K562 (cell line): Measurements from ENCODE around the gene DDAH1. TPM values are rescaled to one million over a fixed set of nuclear protein-coding genes. Genes with fewer than 3 reads are reported as not detected.

ENCODE experiments used
- ATAC-seq: fragments of 200-7000 bp; cut with Tn5 transposase; 3 replicates; pipeline ENCODE4 v1.9.1; 2020; ENCODE audit warnings: moderate library complexity
- BruUV-seq: library from RNA; stranded (reverse); fragments of 400-500 nt; replicated peaks from 2 replicates; lab custom pipeline; 2021; lab: Mats Ljungman, UMichigan
- CTCF ChIA-PET: fragments of 300-600 bp; formaldehyde crosslinking; extraction: SDS; loops from one replicate; lab custom pipeline; 2021; ENCODE audit warnings: low intra/inter-chr PET ratio; lab: Yijun Ruan, JAX
- POLR2A ChIA-PET: fragments of 300-600, 350-650 bp; sonication (Branson Sonifier 250); formaldehyde crosslinking; extraction: SDS; loops from one replicate; lab custom pipeline; 2021; ENCODE audit warnings: antibody characterized with exemption, inconsistent platforms; lab: Yijun Ruan, JAX
- DNase-seq, 4 experiments: peaks; one replicate each; pipeline versions ENCODE4 v3.0.0 to v3.0.0-alpha.2; 2011 to 2018; ENCODE audit warnings: low spot score in 3 of 4, mixed read lengths in 3 of 4; ENCODE audit errors: extremely low read depth in 1 of 4
- FAIRE-seq: peaks from 2 replicates; lab custom pipeline; 2011; peaks lifted over from hg19 to GRCh38; lab: Jason Lieb, UNC
- H2AFZ ChIP-seq: 2 replicates; pipeline ENCODE4 v1.6.0; 2011; ENCODE audit warnings: low read depth, low read length, control low read depth, inconsistent platforms
- H3K27ac ChIP-seq: fragments of 200-600 bp; 3 replicates; pipeline ENCODE4 v1.8.0; 2011; ENCODE audit warnings: low read depth, mild to moderate bottlenecking, control low read depth, inconsistent platforms, low read length, moderate library complexity, mixed read lengths; ENCODE audit errors: extremely low read depth
- H3K27me3 ChIP-seq, 2 experiments: fragments of 300-600 bp in 1 of 2; 2 replicates in 1 of 2; 3 replicates in 1 of 2; pipeline versions ENCODE4 v1.6.0 to v1.8.0; 2011; ENCODE audit warnings: inconsistent platforms in 2 of 2, low read length in 2 of 2, mild to moderate bottlenecking in 1 of 2, mixed read lengths in 1 of 2, moderate library complexity in 1 of 2; ENCODE audit not compliant: control insufficient read depth in 2 of 2, insufficient read depth in 2 of 2
- H3K36me3 ChIP-seq: fragments of 300-600 bp; 3 replicates; pipeline ENCODE4 v1.8.0; 2011; ENCODE audit warnings: mild to moderate bottlenecking, low read length, inconsistent platforms; ENCODE audit not compliant: control insufficient read depth, insufficient read depth
- H3K4me1 ChIP-seq, 2 experiments: fragments of 200-600 bp in 1 of 2; replicated peaks in 1 of 2; 2 replicates in 1 of 2; 3 replicates in 1 of 2; pipeline versions ENCODE4 v1.5.1 to v1.8.0; 2011; ENCODE audit warnings: inconsistent platforms in 2 of 2, low read length in 2 of 2, mild to moderate bottlenecking in 1 of 2, mixed read lengths in 1 of 2, moderate library complexity in 1 of 2; ENCODE audit not compliant: control insufficient read depth in 2 of 2, insufficient read depth in 2 of 2
- H3K4me2 ChIP-seq: 2 replicates; pipeline ENCODE4 v1.6.1; 2011; ENCODE audit warnings: low read length, control low read depth, inconsistent platforms, mixed read lengths; ENCODE audit not compliant: insufficient read depth
- H3K4me3 ChIP-seq: fragments of 200-600 bp; sonication (generic), shearing (Covaris generic); 2 replicates; pipeline ENCODE4 v1.5.1; 2016; ENCODE audit warnings: control low read depth, inconsistent platforms
- H3K79me2 ChIP-seq: fragments of 200-600 bp; 3 replicates; pipeline ENCODE4 v1.8.0; 2011; ENCODE audit warnings: low read length, inconsistent platforms; ENCODE audit not compliant: control insufficient read depth, insufficient read depth
- H3K9ac ChIP-seq, 2 experiments: 2 replicates each; pipeline versions ENCODE4 v1.6.0 to v1.6.1; 2011; ENCODE audit warnings: low read depth in 2 of 2, low read length in 2 of 2, control low read depth in 1 of 2, inconsistent platforms in 1 of 2, mild to moderate bottlenecking in 1 of 2, mixed read lengths in 1 of 2; ENCODE audit not compliant: insufficient read depth in 1 of 2
- H3K9me1 ChIP-seq: one replicate; pipeline ENCODE4 v1.6.0; 2011; ENCODE audit warnings: inconsistent platforms, mild to moderate bottlenecking, low read length, moderate library complexity; ENCODE audit not compliant: control insufficient read depth, insufficient read depth
- H3K9me3 ChIP-seq: replicated peaks from 2 replicates; pipeline ENCODE4 v1.5.1; 2011; ENCODE audit warnings: low read depth, low read length, inconsistent platforms; ENCODE audit not compliant: control insufficient read depth, insufficient read depth
- H4K20me1 ChIP-seq: replicated peaks from 2 replicates; pipeline ENCODE4 v1.6.1; 2011; ENCODE audit warnings: low read length, inconsistent platforms, mixed read lengths; ENCODE audit not compliant: control insufficient read depth, insufficient read depth
- EP300 ChIP-seq: IDR thresholded peaks from 2 replicates; pipeline ENCODE4 v1.6.1; 2012; ENCODE audit warnings: low read length, improper control_type of control experiment
- IFI16 ChIP-seq: fragments of 250-450 bp; sonication (Bioruptor Pico); IDR thresholded peaks from 2 replicates; pipeline ENCODE4 v2.1.2; 2022; ENCODE audit warnings: mild to moderate bottlenecking, inconsistent platforms
- PHF8 ChIP-seq: fragments of 200-600 bp; sonication (generic); IDR thresholded peaks from 2 replicates; pipeline ENCODE4 v1.6.1; 2012; ENCODE audit warnings: mixed run types, mild to moderate bottlenecking, inconsistent platforms, low read length, moderate library complexity, borderline replicate concordance
- PTBP1 ChIP-seq: fragments of 200-400 bp; formaldehyde crosslinking; IDR thresholded peaks from 2 replicates; pipeline ENCODE4 v1.6.1; 2017; ENCODE audit warnings: low read depth, low read length
- WGBS: fragments of 100-300 bp; shearing (Covaris generic); methylation state at CpG from one replicate; pipeline ENCODE4 v1.1.6; 2016; ENCODE audit warnings: low coverage, mixed read lengths; ENCODE audit not compliant: insufficient coverage; ENCODE audit errors: missing lambda C conversion rate; 5-methylcytosine and 5-hydroxymethylcytosine counted together
- in situ Hi-C: fragments of 300-500 bp; cut with MboI; formaldehyde crosslinking; loops from 4 replicates; pipeline ENCODE4 v1.15.0; 2018; ENCODE audit warnings: inconsistent platforms, mixed read lengths
- intact Hi-C: fragments of 100-400 bp; cut with micrococcal nuclease; formaldehyde crosslinking; loops from 2 replicates; pipeline ENCODE4 v1.14.2; 2022
- polyA plus RNA-seq, 8 experiments: library from polyadenylated mRNA; depleted of rRNA in 4 of 8; stranded (reverse) in 5 of 8; unstranded in 3 of 8; fragments of >200 nt; fragmentation: Nextera tagmentation in 2 of 8; fragmentation: Illumina TruSeq in 1 of 8; extraction: Ambion mirVana in 2 of 8; extraction: Trizol in 1 of 8; gene quantifications; 2 replicates each; pipeline versions ENCODE4 v1.2.1 to v1.2.3, GENCODE V29; 2011 to 2014; ENCODE audit warnings: inconsistent platforms in 1 of 8, missing spikeins in 1 of 8
- total RNA-seq, 7 experiments: library from RNA; depleted of rRNA in 6 of 7; stranded (reverse); fragments of >200 nt in 6 of 7; fragmentation: Illumina TruSeq in 2 of 7; extraction: Trizol in 2 of 7; gene quantifications; 2 replicates each; pipeline versions ENCODE4 v1.2.1 to v1.2.3, GENCODE V29; 2011 to 2021; ENCODE audit warnings: low replicate concordance in 1 of 7

DDAH1 gene
- total and polyA plus RNA-seq, 9 of the 15 experiments (the other 6 are each of a cell fraction or from before 2014, with no cell fraction given): 0.04 to 0.24 (median 0.10) TPM

- no peaks in the 10 kb centered on the region for H3K9me1 ChIP-seq
- H4K20me1 ChIP-seq: no peaks in the 10 kb centered on the region
- no peak overlapping the region for H2AFZ ChIP-seq
- H3K9ac ChIP-seq: no peak overlapping the region
- 0% methylated on average over 1 of the region's 1 CpG for WGBS
- no peak overlapping the region for H3K4me2 ChIP-seq
- no peaks in the 10 kb centered on the region for H3K4me1 ChIP-seq
- H3K27me3 ChIP-seq: no peaks in the 10 kb centered on the region
- no peak for ATAC-seq
- no peak for TF ChIP-seq PTBP1
- TF ChIP-seq PHF8: no peak
- TF ChIP-seq IFI16: no peak
- ChIA-PET POLR2A (no interaction called here), CTCF (no interaction called here)
- H3K79me2 ChIP-seq: no peaks in the 10 kb centered on the region
- H3K9me3 ChIP-seq: no peaks in the 10 kb centered on the region
- DNase-seq: no peak
- BruUV-seq: no TSS peak
- intact Hi-C loops: no loop called here
- FAIRE-seq: no peak
- no peak overlapping the region for H3K27ac ChIP-seq
- H3K4me3 ChIP-seq: no peak overlapping the region
- no peaks in the 10 kb centered on the region for H3K36me3 ChIP-seq
- in situ Hi-C loops: no loop called here
Measured at GRCh38 chr1:85421179-85421578, 43.8 kb downstream of the DDAH1 start.

DNA sequence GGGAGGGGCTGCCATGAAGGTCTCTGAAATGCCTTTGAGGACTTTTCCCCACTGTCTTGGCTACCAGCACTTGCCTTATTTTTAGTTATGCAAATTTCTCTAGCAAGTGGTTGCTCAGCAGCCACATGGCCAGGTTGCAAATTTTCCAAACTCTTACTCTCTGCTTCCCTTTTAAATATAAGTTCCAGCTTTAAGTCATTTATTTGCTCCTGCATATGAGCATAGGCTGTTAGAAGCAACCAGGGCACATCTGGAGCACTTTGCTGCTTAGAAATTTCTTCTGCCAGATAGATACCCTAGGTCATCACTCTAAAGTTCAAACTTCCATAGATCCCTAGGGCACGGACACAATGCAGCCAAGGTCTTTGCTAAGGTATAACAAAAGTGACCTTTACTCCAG lies 44.8 kb downstream of the DDAH1 start:
- Histone ChIP-seq H3K4me3 (no peak overlapping the region), H4K20me1 (no peaks in the 10 kb centered on the region), H3K9me1 (no peaks in the 10 kb centered on the region), H3K9ac (no peak overlapping the region), H3K4me1 (no peaks in the 10 kb centered on the region), H3K36me3 (no peaks in the 10 kb centered on the region), H3K79me2 (no peaks in the 10 kb centered on the region), H3K27ac (no peak overlapping the region), H3K4me2 (no peak overlapping the region), H3K27me3 (no peaks in the 10 kb centered on the region), H3K9me3 (no peaks in the 10 kb centered on the region), H2AFZ (no peak overlapping the region)
- FAIRE-seq: no peak
- WGBS: 0% methylated on average over 1 of the region's 1 CpG
- no peak for DNase-seq
- CTCF ChIA-PET: no interaction called here
- in situ Hi-C loops (no loop called here), intact Hi-C loops (no loop called here)
- no TSS peak for BruUV-seq
- POLR2A ChIA-PET: no interaction called here
- ATAC-seq: no peak
- no peak for TF ChIP-seq EP300
